ENCODE data around the gene WRNIP1.

DNA sequence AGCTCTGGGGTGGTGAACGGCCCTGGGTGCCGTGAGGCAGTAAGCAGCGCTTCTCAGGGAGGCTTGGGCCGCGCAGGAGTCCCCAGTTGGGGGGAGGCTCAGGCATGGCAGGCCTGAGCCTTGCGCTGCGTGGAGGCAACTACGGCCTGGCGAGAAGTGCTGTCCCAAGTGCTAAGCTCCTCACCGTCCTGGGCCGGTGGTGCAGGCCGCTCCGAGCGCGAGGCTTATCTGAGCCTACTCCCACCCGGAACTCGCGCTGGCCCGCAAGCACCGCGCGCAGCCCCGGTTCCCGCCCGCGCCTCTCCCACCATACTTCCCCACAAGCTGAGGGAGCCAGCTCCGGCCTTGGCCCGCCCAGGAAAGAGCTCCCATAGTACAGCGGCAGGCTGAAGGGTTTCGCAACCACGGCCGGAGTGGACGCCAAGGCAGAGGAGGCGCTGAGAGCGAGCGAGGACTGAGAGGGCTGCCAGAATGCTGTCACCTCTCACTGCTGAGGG, 1.8 kb upstream of the WRNIP1 start:
- TF ChIP-seq, protein P1, sequence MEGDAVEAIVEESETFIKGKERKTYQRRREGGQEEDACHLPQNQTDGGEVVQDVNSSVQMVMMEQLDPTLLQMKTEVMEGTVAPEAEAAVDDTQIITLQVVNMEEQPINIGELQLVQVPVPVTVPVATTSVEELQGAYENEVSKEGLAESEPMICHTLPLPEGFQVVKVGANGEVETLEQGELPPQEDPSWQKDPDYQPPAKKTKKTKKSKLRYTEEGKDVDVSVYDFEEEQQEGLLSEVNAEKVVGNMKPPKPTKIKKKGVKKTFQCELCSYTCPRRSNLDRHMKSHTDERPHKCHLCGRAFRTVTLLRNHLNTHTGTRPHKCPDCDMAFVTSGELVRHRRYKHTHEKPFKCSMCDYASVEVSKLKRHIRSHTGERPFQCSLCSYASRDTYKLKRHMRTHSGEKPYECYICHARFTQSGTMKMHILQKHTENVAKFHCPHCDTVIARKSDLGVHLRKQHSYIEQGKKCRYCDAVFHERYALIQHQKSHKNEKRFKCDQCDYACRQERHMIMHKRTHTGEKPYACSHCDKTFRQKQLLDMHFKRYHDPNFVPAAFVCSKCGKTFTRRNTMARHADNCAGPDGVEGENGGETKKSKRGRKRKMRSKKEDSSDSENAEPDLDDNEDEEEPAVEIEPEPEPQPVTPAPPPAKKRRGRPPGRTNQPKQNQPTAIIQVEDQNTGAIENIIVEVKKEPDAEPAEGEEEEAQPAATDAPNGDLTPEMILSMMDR (IDR thresholded peaks at IDR 0.05): no peak
- TF ChIP-seq POLR2AphosphoS5 (IDR thresholded peaks at IDR 0.05; ENCODE audit: insufficient read depth in 1 of 2, low read depth in 1 of 2): no peak
